IMR-90 (cell line): Measurements from ENCODE around the gene RBFOX2. TPM values are rescaled to one million over a fixed set of nuclear protein-coding genes. Genes with fewer than 3 reads are reported as not detected.

Experiments used
- ATAC-seq: fragments of 200-7000 bp; cut with Tn5 transposase; 2 replicates; pipeline ENCODE4 v1.9.1; 2020; ENCODE audit warnings: low read depth, mild to moderate bottlenecking, moderate library complexity
- BruUV-seq: library from RNA; stranded (reverse); fragments of 400-500 nt; replicated peaks from 2 replicates; lab custom pipeline; 2021; lab: Mats Ljungman, UMichigan
- CTCF ChIA-PET: fragments of 300-600 bp; formaldehyde crosslinking; extraction: SDS; loops from one replicate; lab custom pipeline; 2021; ENCODE audit warnings: antibody characterized with exemption; lab: Yijun Ruan, JAX
- POLR2A ChIA-PET: fragments of 300-600 bp; sonication (Branson Sonifier 250); formaldehyde crosslinking; loops from one replicate; lab custom pipeline; 2022; ENCODE audit warnings: antibody characterized with exemption; ENCODE audit not compliant: unreplicated experiment; lab: Charles Lee
- DNase-seq: peaks from one replicate; pipeline ENCODE4 v3.0.0; 2013
- H2AFZ ChIP-seq: replicated peaks from 2 replicates; pipeline ENCODE3; 2013; ENCODE audit warnings: low read length, mild to moderate bottlenecking; ENCODE audit not compliant: poor library complexity
- H2AK5ac ChIP-seq: 2 replicates; pipeline ENCODE4 v1.6.1; 2013; ENCODE audit warnings: low read depth, low read length, inconsistent platforms
- H2AK9ac ChIP-seq: replicated peaks from 2 replicates; pipeline ENCODE3; 2013; ENCODE audit warnings: mild to moderate bottlenecking, low read depth, low read length, moderate library complexity; ENCODE audit not compliant: poor library complexity
- H2BK120ac ChIP-seq: 2 replicates; pipeline ENCODE4 v1.6.1; 2013; ENCODE audit warnings: low read depth, low read length, inconsistent platforms
- H2BK15ac ChIP-seq: 3 replicates; pipeline ENCODE4 v1.6.1; 2013; ENCODE audit warnings: low read depth, low read length, inconsistent platforms
- H2BK20ac ChIP-seq: 2 replicates; pipeline ENCODE4 v1.6.1; 2013; ENCODE audit warnings: low read depth, mild to moderate bottlenecking, inconsistent platforms, low read length, moderate library complexity
- H2BK5ac ChIP-seq: 2 replicates; pipeline ENCODE4 v1.6.1; 2013; ENCODE audit warnings: mild to moderate bottlenecking, low read depth, low read length, inconsistent platforms; ENCODE audit not compliant: poor library complexity, severe bottlenecking
- H3K14ac ChIP-seq: replicated peaks from 2 replicates; pipeline ENCODE4 v1.6.1; 2013; ENCODE audit warnings: low read depth, low read length, inconsistent platforms
- H3K18ac ChIP-seq: 2 replicates; pipeline ENCODE4 v1.6.1; 2013; ENCODE audit warnings: low read depth, low read length, control low read depth
- H3K23ac ChIP-seq: 2 replicates; pipeline ENCODE4 v1.6.1; 2013; ENCODE audit warnings: low read depth, low read length, inconsistent platforms
- H3K27ac ChIP-seq: 2 replicates; pipeline ENCODE4 v1.5.1; 2013; ENCODE audit warnings: mild to moderate bottlenecking, control low read depth, low read length; ENCODE audit not compliant: insufficient read depth
- H3K27me3 ChIP-seq: 2 replicates; pipeline ENCODE4 v1.6.1; 2013; ENCODE audit warnings: low read length; ENCODE audit not compliant: control insufficient read depth, insufficient read depth
- H3K36me3 ChIP-seq: 2 replicates; pipeline ENCODE4 v1.6.1; 2013; ENCODE audit warnings: low read length, mixed read lengths; ENCODE audit not compliant: control insufficient read depth, insufficient read depth
- H3K4ac ChIP-seq: 2 replicates; pipeline ENCODE4 v1.6.1; 2013; ENCODE audit warnings: low read depth, low read length, inconsistent platforms
- H3K4me1 ChIP-seq: 2 replicates; pipeline ENCODE4 v1.6.1; 2013; ENCODE audit warnings: low read length, mixed read lengths; ENCODE audit not compliant: control insufficient read depth, insufficient read depth
- H3K4me2 ChIP-seq: 2 replicates; pipeline ENCODE4 v1.6.1; 2013; ENCODE audit warnings: low read depth, mild to moderate bottlenecking, control low read depth, low read length, moderate library complexity
- H3K4me3 ChIP-seq: 2 replicates; pipeline ENCODE4 v1.5.1; 2013; ENCODE audit warnings: low read depth, mild to moderate bottlenecking, control low read depth, low read length, moderate library complexity; ENCODE audit not compliant: insufficient read depth
- H3K56ac ChIP-seq: 2 replicates; pipeline ENCODE4 v1.6.1; 2013; ENCODE audit warnings: low read length, inconsistent platforms; ENCODE audit not compliant: insufficient read depth; ENCODE audit errors: extremely low read depth
- H3K79me1 ChIP-seq, 2 experiments: 2 replicates each; pipeline ENCODE4 v1.6.1; 2013; ENCODE audit warnings: low read length in 2 of 2, inconsistent platforms in 1 of 2, low read depth in 1 of 2
- H3K9ac ChIP-seq: 2 replicates; pipeline ENCODE4 v1.6.1; 2013; ENCODE audit warnings: low read depth, low read length, control low read depth
- H3K9me1 ChIP-seq: 2 replicates; pipeline ENCODE4 v1.6.1; 2013; ENCODE audit warnings: low read length, inconsistent platforms; ENCODE audit not compliant: insufficient read depth
- H3K9me3 ChIP-seq: 2 replicates; pipeline ENCODE4 v1.6.1; 2013; ENCODE audit warnings: low read length; ENCODE audit not compliant: control insufficient read depth, insufficient read depth
- H4K20me1 ChIP-seq: 2 replicates; pipeline ENCODE4 v1.6.1; 2013; ENCODE audit warnings: low read length, inconsistent platforms; ENCODE audit not compliant: insufficient read depth
- H4K5ac ChIP-seq: 2 replicates; pipeline ENCODE4 v1.6.1; 2013; ENCODE audit warnings: mild to moderate bottlenecking, low read depth, low read length, control low read depth
- H4K8ac ChIP-seq, 2 experiments: 2 replicates each; pipeline ENCODE4 v1.6.1; 2013; ENCODE audit warnings: low read depth in 2 of 2, low read length in 2 of 2, control low read depth in 1 of 2, inconsistent platforms in 1 of 2
- H4K91ac ChIP-seq: 2 replicates; pipeline ENCODE4 v1.6.1; 2013; ENCODE audit warnings: low read depth, low read length, inconsistent platforms; ENCODE audit not compliant: insufficient read depth
- BHLHE40 ChIP-seq: fragments of 150-350 bp; IDR thresholded peaks from 2 replicates; pipeline ENCODE4 v1.6.1; 2016; ENCODE audit warnings: mild to moderate bottlenecking, low read depth, low read length
- CEBPB ChIP-seq: IDR thresholded peaks from 2 replicates; pipeline ENCODE4 v1.6.1; 2012; ENCODE audit warnings: low read depth, low read length, improper control_type of control experiment
- FOS ChIP-seq: fragments of 150-350 bp; IDR thresholded peaks from 2 replicates; pipeline ENCODE4 v1.6.1; 2016; ENCODE audit warnings: low read depth, low read length
- MAFK ChIP-seq: IDR thresholded peaks from 2 replicates; pipeline ENCODE4 v1.6.1; 2012; ENCODE audit warnings: low read depth, low read length, improper control_type of control experiment
- MXI1 ChIP-seq: IDR thresholded peaks from 2 replicates; pipeline ENCODE4 v1.6.1; 2012; ENCODE audit warnings: low read depth, mild to moderate bottlenecking, low read length, moderate library complexity, borderline replicate concordance
- RAD21 ChIP-seq: IDR thresholded peaks from 2 replicates; pipeline ENCODE4 v1.6.1; 2012; ENCODE audit warnings: low read length, improper control_type of control experiment
- RCOR1 ChIP-seq: IDR thresholded peaks from 2 replicates; pipeline ENCODE4 v1.6.1; 2012; ENCODE audit warnings: mild to moderate bottlenecking, low read length, improper control_type of control experiment; ENCODE audit not compliant: insufficient replicate concordance
- RFX5 ChIP-seq: IDR thresholded peaks from 2 replicates; pipeline ENCODE4 v1.8.0; 2012; ENCODE audit warnings: low read depth, mild to moderate bottlenecking, low read length, moderate library complexity
- SMC3 ChIP-seq: fragments of 150-350 bp; IDR thresholded peaks from 2 replicates; pipeline ENCODE4 v1.6.1; 2016; ENCODE audit warnings: low read depth, mild to moderate bottlenecking, antibody characterized with exemption, low read length, moderate library complexity
- WGBS, 2 experiments: methylation state at CpG; one replicate each; pipeline versions ENCODE4 v1.1.5 to v1.1.7; 2013; ENCODE audit warnings: missing lambda C conversion rate in 2 of 2; ENCODE audit not compliant: insufficient read length in 1 of 2; ENCODE audit errors: extremely low coverage in 2 of 2; 5-methylcytosine and 5-hydroxymethylcytosine counted together
- dilution Hi-C: fragments of 300-500 bp; cut with HindIII; formaldehyde crosslinking; loops from one replicate; pipeline ENCODE4 v1.14.3; 2018; ENCODE audit warnings: low sequenced_read_pairs; ENCODE audit not compliant: unreplicated experiment
- in situ Hi-C: fragments of 300-500 bp; cut with MboI; formaldehyde crosslinking; loops from 3 replicates; pipeline ENCODE4 v1.14.3; 2019; ENCODE audit warnings: low sequenced_read_pairs, inconsistent platforms, mixed read lengths
- intact Hi-C: fragments of 100-400 bp; cut with micrococcal nuclease; formaldehyde crosslinking; loops from 2 replicates; pipeline ENCODE4 v1.10.0; 2022
- polyA plus RNA-seq, 3 experiments: library from polyadenylated mRNA; depleted of rRNA; stranded (reverse); fragments of >200 nt; gene quantifications; 2 replicates each; pipeline ENCODE4 v1.2.3, GENCODE V29; 2012; ENCODE audit warnings: low replicate concordance in 1 of 3
- total RNA-seq: library from RNA; depleted of rRNA; stranded (reverse); fragments of >200 nt; gene quantifications from 2 replicates; pipeline ENCODE4 v1.2.3, GENCODE V29; 2012
- TF ChIP-seq, protein P1 (sequence below): fragments of 150-350 bp; IDR thresholded peaks from 2 replicates; pipeline ENCODE4 v1.6.1; 2016; ENCODE audit warnings: low read depth, mild to moderate bottlenecking, low read length, moderate library complexity, borderline replicate concordance

The RBFOX2 gene
- total and polyA plus RNA-seq, 2 of the 4 experiments (the other 2 are of a cell fraction): 146 to 178 TPM

DNA sequence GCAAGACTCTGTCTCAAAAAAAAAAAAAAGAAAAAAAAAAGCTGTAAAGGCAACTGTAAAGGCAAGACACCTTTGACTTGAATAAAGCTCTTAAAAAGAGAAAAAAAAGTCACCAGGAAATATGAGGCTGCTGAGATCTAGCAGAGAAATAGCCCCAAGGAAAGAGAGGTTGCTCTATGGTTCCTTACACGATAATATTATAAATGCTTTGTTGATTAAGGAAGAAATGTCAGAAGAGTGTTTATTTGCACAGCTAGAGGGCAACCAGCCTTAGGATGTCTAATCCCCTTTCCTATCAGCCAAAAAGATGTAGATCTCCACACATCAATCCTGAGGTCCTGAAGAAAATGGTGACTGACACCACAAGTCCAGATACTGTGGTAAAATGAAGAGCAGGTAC is 32.0 kb downstream of the RBFOX2 start:
- no peak for TF ChIP-seq CEBPB
- no peak for TF ChIP-seq SMC3
- no peak for TF ChIP-seq BHLHE40
- no peak for TF ChIP-seq RCOR1
- TF ChIP-seq MAFK: no peak
- no peak for TF ChIP-seq MXI1
- TF ChIP-seq FOS: no peak
- no peak for TF ChIP-seq RFX5
- no peak for TF ChIP-seq RAD21
- TF ChIP-seq, protein P1, sequence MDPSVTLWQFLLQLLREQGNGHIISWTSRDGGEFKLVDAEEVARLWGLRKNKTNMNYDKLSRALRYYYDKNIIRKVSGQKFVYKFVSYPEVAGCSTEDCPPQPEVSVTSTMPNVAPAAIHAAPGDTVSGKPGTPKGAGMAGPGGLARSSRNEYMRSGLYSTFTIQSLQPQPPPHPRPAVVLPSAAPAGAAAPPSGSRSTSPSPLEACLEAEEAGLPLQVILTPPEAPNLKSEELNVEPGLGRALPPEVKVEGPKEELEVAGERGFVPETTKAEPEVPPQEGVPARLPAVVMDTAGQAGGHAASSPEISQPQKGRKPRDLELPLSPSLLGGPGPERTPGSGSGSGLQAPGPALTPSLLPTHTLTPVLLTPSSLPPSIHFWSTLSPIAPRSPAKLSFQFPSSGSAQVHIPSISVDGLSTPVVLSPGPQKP: no peak

More for the DNA sequence above, 32.0 kb downstream of the RBFOX2 start:
- Histone ChIP-seq H3K4ac (peak overlapping the region; percentile 70), H4K8ac (peak overlapping the region; percentile 8 to 48; a peak in 2 of 4 replicates), H3K27me3 (no peaks in the 10 kb centered on the region), H3K36me3 (no peaks in the 10 kb centered on the region), H3K9ac (0 out of 2 replicates have a peak overlapping the region, but pooled peaks have one; percentile 50), H3K4me3 (no peak overlapping the region), H3K14ac (peak overlapping the region; percentile 54), H2AK5ac (peak overlapping the region; percentile 18), H2BK5ac (peak overlapping the region; percentile 91), H3K18ac (peak overlapping the region; percentile 95), H3K4me2 (peak overlapping the region; percentile 57), H4K91ac (peak overlapping the region; percentile 41), H2AFZ (no peak overlapping the region), H3K56ac (no peak overlapping the region), H3K79me1 (peaks cover 30 to 86% of the 10 kb centered on the region in 2 experiments), H4K5ac (peak overlapping the region; percentile 84), H2BK15ac (peak overlapping the region; percentile 71; the same call in 1 of the 3 replicates), H3K23ac (peak overlapping the region; percentile 75; the same call in 1 of the 2 replicates), H3K9me1 (peaks cover 19% of the 10 kb centered on the region), H2BK20ac (peak overlapping the region; percentile 87), H2BK120ac (peak overlapping the region; percentile 64), H3K27ac (peak overlapping the region; percentile 89), H3K9me3 (no peaks in the 10 kb centered on the region), H2AK9ac (no peak overlapping the region), H3K4me1 (peaks cover 18% of the 10 kb centered on the region), H4K20me1 (peaks cover 3% of the 10 kb centered on the region; the same call in 1 of the 2 replicates)
- no peak for DNase-seq
- dilution Hi-C loops: no loop called here
- no CpG with 5 or more reads among the region's 1 CpG for WGBS, 2 experiments
- no peak for ATAC-seq
- CTCF ChIA-PET: interaction anchor here (1.1 to 2.5 kb wide), 3 partner anchors 10 to 69 kb away, joined by 4 to 11 read pairs (median 4); no protein-coding TSS in a partner anchor
- no TSS peak for BruUV-seq
- intact Hi-C loops: loop anchor here (2.0 kb wide), 1 partner anchor 14 kb away; no protein-coding TSS in a partner anchor
- in situ Hi-C loops: no loop called here
- POLR2A ChIA-PET: no interaction called here
